Measurements from ENCODE around the gene PTPRG. TPM values are rescaled to one million over a fixed set of nuclear protein-coding genes. Genes with fewer than 3 reads are reported as not detected.

Gene PTPRG
- total RNA-seq, 4 donors from 2014 or later = 8.4 to 37.3 (median 14.9) TPM

DNA sequence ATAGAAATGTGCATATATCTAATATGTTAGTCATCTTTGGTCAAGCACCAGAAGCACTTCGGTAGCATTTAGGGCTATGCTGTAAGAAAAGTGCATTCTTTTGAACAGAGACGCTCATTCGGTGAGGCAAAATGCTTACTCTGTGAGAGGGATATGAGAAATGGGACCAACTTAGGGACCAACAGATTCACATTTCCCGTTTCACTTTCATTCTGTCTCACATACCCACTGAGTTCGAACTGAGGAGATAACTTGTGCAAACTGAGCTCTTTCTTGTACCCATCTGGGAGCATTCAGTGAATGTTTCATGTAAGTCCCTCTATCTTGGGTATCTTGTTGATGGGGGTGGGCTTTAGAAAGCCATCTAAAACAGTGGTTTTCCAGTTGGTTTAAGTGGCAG lies 676.6 kb downstream of the PTPRG start:
- no peak overlapping the region for H3K4me3 ChIP-seq (ENCODE audit: low read depth, poor library complexity, severe bottlenecking)
- WGBS, 2 donors = 77 to 88% methylated on average over 5 of the region's 5 CpGs
- DNase-seq (ENCODE audit: low spot score in 2 of 2) = no peak
- no peak for TF ChIP-seq POLR2A (IDR thresholded peaks at IDR 0.05)
- TF ChIP-seq, protein P1, sequence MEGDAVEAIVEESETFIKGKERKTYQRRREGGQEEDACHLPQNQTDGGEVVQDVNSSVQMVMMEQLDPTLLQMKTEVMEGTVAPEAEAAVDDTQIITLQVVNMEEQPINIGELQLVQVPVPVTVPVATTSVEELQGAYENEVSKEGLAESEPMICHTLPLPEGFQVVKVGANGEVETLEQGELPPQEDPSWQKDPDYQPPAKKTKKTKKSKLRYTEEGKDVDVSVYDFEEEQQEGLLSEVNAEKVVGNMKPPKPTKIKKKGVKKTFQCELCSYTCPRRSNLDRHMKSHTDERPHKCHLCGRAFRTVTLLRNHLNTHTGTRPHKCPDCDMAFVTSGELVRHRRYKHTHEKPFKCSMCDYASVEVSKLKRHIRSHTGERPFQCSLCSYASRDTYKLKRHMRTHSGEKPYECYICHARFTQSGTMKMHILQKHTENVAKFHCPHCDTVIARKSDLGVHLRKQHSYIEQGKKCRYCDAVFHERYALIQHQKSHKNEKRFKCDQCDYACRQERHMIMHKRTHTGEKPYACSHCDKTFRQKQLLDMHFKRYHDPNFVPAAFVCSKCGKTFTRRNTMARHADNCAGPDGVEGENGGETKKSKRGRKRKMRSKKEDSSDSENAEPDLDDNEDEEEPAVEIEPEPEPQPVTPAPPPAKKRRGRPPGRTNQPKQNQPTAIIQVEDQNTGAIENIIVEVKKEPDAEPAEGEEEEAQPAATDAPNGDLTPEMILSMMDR (IDR thresholded peaks at IDR 0.05) = no peak
- intact Hi-C loops (cut with DNase I; ENCODE audit: low total_unique reads) = no loop called here

DNA sequence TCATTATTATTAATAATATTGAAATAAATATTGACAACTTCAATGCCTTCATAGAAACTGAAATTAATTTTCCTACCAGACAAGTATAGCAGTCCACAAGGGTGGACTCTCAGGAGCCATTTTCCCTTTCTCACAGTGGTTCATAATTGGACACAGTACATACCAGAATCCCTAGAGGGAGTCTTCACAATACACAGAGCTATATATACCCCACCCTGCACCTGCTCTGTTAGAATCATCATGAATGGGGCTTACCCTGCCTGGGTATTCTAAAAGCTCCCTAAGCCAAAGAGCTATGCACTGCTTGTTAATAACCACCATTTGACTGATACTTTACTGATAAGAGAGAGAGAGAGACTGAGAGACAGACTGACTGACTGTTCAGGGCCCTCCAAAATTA lies 677.1 kb downstream of the PTPRG start:
- intact Hi-C loops (cut with DNase I; ENCODE audit: low total_unique reads) = no loop called here
- no peak for DNase-seq (ENCODE audit: low spot score in 2 of 2)
- TF ChIP-seq POLR2A (IDR thresholded peaks at IDR 0.05) = no peak
- TF ChIP-seq, protein P1 (IDR thresholded peaks at IDR 0.05) = no peak
- no peak overlapping the region for H3K4me3 ChIP-seq (ENCODE audit: low read depth, poor library complexity, severe bottlenecking)

DNA sequence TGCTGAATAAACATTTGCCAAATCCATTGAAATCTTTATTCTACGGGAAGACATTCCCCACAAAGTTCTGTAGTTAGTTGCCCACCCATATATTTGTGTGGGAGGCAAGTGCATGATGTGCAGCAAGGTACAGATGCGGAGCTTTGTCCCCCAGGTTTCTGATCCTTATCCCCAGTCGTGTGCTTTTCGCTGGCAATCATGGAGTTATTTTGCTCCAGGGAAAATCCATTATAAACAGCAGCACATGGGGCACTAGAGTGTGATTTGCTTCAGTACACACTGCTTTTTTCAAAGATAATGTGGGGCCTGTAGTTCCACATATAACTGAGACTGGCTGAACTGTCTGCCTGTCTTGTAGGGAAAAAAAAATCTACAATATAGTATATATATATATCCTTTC lies 679.9 kb downstream of the PTPRG start:
- 84 to 89% methylated on average over 4 of the region's 4 CpGs for WGBS, 2 donors
- DNase-seq (ENCODE audit: low spot score in 2 of 2) = no peak
- intact Hi-C loops (cut with DNase I; ENCODE audit: low total_unique reads) = no loop called here
- TF ChIP-seq POLR2A (IDR thresholded peaks at IDR 0.05) = no peak
- TF ChIP-seq, protein P1 (IDR thresholded peaks at IDR 0.05) = no peak
- no peak overlapping the region for H3K4me3 ChIP-seq (ENCODE audit: low read depth, poor library complexity, severe bottlenecking)

DNA sequence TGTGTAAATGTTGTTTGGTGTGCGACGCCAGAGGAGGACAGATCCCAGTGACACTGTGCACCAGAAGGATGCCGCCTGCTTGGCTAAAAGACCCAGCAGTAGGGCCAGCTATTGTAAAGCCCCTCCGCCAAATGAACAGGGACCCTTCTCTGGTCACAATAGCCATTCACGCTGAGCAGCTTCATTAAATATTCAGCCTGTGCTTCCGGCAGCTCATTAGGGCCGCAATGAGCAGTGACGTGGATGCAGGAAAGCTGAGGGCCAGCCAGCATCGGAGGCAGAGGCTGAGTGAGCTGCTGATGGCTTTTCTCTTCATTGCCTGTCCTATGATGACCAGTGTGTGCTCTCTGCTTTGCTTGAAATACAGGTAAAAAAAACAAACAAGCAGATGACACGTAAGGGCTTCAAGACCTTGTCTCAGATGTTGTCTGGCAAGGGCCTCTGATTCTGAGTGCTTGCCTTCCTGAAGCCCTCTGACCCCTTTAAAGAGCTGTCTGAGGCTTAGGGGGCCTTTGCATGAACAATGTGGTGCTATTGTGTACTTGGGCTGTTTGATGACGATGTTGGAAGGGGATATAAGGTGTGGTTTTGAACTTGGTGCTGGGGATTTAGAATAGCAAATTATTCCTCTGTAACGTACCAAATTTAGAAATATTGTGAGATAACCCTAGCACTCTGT lies 681.6 kb downstream of the PTPRG start:
- TF ChIP-seq POLR2A (IDR thresholded peaks at IDR 0.05) = no peak
- TF ChIP-seq, protein P1 (IDR thresholded peaks at IDR 0.05) = no peak
- H3K4me3 ChIP-seq (ENCODE audit: low read depth, poor library complexity, severe bottlenecking) = no peak overlapping the region
- intact Hi-C loops (cut with DNase I; ENCODE audit: low total_unique reads) = no loop called here
- 91 to 94% methylated on average over 12 of the region's 12 CpGs for WGBS, 2 donors
- DNase-seq (ENCODE audit: low spot score in 2 of 2) = no peak

DNA sequence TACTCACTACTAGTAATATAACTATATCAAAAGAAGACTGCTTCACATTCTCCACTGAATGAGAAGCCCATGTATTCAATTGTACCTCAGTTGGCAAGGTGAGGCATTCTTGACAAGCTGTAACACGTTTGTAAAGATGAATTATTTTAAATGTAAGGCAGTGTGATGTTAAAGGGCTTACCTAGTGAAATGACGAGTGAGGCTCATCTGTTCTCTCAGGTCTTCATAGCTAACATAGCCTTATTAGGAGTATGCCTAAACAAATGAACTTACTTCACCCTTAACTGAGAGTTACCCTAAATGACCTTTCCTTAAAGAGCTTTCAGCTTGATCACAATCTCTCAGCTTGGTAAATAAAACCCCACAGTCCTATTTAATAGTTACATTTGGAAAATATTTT lies 684.7 kb downstream of the PTPRG start:
- intact Hi-C loops (cut with DNase I; ENCODE audit: low total_unique reads) = no loop called here

More for the DNA sequence above, 684.7 kb downstream of the PTPRG start:
- no peak for DNase-seq (ENCODE audit: low spot score in 2 of 2)
- WGBS, 2 donors = 40 to 44% methylated on average over 2 of the region's 2 CpGs
- no peak overlapping the region for H3K4me3 ChIP-seq (ENCODE audit: low read depth, poor library complexity, severe bottlenecking)
- TF ChIP-seq, protein P1 (IDR thresholded peaks at IDR 0.05) = no peak
- TF ChIP-seq POLR2A (IDR thresholded peaks at IDR 0.05) = no peak
